GM19238 (cell line): ENCODE data around the gene SCO2.

Experiments used
- DNase-seq: peaks from one replicate; pipeline ENCODE4 v3.0.0; 2011; ENCODE audit warnings: low spot score; ENCODE audit not compliant: insufficient read length

The SCO2 gene

DNA sequence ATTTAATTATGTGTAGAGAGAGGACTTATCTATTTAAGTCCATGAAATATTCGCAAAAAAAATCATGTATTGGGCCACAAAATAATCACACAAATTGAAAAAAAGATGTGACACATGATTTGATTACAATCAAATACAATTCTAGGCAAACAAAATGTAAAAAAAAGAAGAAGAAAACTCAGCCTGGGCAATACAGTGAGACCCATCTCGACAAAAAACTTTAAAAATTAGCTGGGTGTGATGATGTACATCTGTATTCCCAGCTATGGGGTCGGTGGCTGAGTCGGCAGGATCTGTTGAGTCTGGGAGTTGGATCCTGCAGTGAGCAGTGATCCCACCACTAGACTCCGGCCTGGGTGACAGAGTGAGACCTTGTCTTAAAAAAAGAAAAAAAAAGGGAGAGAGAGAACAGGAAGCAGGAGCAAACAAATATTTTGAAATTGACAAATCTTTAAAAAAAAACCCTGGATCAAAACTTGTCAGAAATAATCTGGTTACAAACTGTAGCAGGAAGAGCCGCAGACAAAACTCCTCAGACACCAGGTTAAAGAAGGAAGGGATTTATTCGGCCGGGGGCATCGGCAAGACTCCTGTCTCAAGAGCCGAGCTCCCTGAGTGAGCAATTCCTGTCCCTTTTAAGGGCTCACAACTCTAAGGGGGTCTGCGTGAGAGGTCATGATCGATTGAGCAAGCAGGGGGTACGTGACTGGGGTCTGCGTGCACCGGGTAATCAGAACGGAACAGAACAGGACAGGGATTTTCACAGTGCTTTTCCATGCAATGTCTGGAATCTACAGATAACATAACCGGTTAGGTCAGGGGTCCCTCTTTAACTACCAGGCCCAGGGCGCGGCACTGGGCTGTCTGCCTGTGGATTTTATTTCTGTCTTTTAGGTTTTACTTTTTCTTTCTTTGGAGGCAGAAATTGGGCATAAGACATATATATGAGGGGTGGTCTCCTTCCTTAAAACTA, 7.7 kb upstream of the SCO2 start:
- DNase-seq = no peak

DNA sequence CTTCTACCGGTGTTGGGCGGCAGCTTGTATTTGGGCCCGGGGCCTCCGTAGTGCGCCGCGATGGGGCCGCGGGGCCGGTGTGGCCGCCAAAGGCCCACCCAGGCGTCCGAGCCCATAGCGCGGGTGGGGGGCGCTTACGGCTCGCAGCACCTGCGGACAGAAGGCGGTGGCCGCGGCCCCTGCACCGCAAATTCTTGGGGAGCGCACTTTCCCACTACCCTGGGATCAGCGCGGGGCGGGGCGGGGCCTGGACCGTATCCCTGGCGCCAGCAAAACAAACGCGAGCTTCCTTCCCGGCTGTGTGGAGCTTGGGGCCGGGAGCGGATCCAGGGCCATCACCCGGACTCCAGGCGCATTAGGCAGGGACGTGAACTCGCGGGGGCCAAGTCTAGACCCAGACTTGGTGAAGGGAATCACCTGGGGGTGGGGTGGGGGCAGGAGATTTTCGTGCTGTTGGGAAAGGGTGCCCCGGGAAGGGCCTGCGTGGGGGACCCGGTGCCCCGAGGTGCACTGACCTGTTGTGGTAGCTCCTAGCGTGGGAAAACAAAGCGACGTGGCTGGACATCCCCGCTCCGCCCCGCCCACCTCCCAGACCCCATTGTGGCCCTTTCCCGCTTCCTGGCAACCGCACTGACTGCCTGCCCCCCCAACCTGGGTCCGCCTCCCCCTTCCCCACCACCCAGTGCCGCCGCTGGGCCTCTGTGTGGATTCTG, 6.7 kb upstream of the SCO2 start:
- no peak for DNase-seq

DNA sequence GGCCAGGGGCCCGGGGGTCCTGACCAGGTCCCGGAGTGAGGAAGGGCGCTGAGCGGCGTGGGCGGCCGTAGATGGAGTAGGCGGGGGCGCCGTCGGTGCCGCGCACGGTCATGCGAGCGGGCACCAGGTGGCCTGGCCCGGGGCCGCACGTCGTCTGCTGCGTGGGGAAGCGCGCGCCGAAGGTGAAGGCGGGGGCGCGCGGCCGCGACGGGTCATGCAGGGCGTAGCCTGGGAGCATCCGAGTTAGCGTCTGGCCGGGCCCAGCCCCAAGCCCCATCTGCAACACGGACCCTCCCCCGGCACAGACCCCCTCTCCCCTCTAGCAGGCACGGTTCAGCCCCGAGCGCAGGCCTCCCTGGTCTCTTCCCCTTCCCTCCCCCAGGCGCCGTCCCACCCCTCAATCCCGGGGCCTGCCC, 6.2 kb upstream of the SCO2 start:
- peak; percentile 65 for DNase-seq

DNA sequence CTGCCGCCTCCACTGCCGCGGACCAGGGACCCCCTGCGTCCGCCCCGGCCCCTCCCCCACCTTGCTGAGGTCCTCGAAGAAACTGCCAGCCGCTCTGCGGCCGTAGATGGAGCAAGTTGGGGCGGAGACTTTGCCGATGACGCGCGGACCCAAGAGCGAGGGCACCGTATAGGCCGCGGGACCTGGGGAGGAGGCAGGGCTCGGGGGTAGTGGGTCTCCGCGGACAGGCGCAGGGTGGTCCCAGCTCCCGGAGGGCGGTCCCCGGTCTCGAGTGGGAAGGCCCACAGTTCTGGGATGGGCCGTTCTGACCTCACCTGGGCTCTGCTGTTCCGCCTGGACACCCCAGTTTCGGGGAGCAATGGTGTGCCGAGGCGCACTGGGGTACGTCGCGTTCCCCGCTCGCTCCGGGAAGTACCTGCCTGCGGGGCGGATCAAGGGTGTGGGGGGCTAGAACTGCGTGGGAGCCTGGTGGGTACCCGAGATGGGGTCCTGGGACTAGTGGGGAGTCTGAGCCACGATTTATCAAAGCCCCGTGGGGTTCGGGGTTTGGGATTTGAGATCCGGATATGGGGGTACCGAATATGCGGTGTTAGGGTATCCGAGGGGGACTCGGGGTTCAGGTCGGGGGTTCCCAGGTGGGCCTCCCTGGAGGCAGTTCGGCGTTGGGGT, 5.6 kb upstream of the SCO2 start:
- DNase-seq = peak; percentile 76

DNA sequence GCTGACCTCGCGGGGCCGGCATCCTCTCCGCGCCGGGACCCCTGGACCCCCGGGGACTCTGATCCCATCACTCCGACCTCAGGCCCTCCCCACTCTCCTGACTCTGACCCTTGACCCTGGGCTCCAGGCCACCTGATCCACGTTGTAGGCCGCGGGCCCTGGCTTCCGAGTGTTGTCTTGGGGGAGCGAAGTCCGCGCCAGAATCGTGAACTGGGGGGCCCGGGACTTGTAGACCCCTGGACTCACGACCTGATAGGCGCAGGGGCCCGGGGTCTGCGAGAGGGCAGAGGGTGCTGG, 5.1 kb upstream of the SCO2 start:
- no peak for DNase-seq

DNA sequence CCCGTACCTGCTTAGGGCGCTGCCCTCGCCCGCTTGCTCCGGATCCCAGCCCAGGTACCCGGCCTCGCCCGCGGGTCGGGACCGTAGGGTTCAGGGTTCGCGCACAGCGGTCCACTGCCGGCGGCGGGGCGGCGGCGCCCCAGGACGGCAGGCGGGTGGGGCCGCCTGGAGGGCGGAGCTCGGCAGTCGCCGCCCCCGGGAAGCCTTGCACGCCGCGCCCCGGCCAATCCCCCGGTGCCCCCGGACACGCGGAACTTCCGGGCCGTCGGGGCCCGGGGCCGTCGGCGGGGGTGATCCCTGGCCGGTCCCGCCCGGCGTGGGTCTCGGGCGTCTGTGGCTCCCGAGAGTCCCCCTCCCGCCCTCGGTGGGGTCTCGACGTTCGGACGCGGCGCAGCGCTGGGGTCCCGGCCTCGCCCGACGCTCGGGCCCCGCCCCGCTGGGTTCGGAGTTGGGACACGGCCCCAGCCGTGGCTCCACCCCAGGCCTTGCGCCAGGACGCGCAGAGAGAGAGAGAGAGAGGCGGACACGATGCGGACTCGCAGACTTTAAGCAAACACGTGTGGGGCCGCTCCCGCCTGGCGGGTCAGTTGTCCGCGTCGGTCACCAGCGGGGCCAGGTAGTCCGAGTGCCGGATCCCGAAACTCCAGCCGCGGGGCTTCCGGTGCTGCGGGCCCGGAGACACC, 4.6 kb upstream of the SCO2 start, which contains the start of gene TYMP:
TSS of gene TYMP (minus strand) at position 116 of the 683 bp plus-strand sequence. CDS start 303 bp downstream, outside the sequence.
- DNase-seq = peak; percentile 71

DNA sequence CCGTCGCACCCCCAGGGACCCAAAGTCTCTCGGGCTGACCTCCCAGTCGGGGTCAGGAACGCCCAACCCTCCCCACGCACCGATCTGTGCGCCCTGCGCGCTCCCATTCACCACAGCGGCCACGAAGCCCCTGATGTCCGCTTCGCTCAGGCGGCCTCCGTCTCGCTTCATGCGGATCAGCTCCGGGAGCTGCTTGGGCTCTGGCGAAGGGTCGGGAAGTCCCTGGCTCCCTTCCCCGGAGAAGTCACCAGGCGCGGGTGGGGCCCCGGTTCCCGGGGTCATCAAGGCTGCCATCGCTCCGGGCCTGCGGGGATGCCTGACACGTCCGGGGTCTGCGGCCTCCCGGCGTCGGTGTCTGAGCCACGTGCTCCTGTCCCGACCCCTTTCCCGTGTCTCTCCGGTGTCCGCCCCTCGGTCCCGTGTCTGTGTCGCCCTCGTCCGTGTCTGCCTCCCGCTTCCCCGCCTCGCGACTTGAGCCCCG, 4.1 kb upstream of the SCO2 start:
- no peak for DNase-seq

DNA sequence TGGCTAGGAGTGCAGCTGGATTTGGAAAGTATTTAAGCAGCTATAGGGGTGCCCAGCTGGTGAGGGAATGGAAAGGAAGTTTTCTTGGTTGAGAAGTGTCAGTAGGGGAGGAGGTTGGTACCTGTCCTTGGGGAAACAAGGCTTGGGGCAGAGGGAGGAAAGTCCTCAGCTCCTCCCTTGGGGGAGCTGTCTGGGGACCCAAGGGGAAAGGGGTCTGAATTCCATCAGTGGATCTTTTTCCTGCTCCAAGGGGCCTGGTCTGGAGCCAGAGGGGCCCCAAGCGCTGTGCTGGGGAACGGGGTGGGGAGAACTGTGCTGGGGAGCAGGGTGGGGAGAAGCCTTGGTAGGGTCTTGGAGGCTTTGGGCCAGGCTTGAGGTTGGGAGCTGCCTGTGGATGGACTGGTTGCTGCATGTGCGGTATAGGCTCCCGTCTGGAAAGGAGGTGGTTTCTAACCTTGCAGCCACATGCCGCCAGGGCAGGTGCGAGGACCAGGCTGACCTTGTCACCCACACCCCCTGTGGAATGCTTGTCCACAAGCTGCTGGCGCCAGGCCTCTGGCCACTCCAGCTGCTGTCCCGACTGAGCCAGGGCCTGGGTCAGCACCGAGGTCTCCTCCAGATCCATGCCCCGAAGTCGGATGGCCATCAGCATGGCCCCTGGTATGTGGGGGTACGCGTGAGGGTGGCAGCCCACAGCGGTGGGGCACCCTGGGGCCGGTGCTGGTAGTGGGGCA, 3.5 kb upstream of the SCO2 start:
- no peak for DNase-seq

DNA sequence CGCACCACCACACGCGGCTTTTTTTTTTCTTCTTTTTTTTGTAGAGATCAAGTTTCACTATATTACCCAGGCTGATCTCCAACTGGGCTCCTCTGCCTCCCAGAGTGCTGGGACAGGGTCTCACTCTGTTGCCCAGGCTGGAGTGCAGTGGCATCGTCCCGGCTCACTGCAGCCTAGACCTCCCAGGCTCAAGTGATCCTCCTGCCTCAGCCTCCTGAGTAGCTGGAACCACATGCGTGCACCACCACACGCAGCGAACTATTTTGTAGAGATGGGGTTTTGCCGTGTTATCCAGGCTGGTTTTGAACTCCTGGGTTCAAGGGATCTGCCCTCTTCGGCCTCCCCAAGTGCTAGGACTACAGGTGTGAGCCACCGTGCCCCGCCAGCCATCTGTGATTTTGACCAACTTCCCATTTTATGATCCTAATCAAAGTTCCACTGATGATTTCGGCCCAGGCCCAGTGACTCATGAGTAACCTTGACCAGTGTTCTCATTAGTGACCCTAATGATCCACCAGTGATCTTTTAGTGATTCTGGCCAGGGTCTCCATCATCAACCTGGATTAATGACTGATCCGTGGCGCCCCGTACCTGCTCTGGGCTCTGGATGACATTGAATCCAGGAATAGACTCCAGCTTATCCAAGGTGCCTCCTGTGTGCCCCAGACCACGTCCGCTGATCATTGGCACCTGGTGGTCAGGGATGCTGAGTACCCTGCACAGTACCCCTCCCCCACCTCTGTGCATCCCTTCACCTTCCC, 2.7 kb upstream of the SCO2 start:
- DNase-seq = no peak

DNA sequence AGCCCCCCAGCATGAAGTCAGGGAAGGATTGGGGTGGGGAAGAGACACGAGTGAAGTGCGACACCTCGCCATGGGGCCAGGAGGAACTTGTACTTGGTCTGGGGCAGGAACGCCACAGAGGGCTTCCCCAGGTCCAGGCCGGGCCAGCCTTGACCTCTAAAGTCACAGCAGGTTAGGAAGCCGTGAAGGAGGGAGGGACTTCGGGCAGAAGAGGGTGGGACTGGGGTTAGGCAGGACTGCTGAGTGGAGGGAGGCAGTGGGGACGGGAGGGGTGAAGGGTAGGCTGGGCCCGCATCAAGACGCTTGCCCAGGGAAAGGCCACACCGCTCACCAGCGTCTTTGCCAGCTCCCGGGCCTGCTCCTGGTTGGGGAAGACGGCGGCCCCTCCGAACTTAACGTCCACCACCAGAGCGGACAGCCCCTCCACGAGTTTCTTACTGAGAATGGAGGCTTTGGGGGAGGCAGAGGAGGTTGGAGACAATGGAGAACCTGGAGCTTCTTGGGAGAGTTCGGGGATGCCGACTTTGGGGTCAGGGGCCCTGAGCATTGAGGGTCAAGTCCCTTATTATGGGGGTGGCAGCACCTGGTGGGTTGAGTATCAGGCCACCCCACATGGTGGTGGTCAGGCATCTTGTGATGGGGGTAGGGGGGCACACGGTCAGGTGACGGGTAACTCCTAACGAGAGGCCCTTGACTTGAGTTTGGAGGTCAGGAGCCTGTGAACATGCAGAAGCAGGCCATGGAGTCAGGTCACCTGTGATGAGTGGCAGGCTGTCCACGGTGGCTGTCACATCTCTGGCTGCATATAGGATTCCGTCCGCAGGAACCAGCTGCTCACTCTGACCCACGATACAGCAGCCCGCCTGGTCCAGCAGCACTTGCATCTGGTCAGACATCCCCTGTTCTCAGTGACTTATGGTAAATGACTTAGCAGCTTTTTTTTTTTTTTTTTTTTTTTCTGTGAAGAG, 1.7 kb upstream of the SCO2 start:
- peak; percentile 71 for DNase-seq

DNA sequence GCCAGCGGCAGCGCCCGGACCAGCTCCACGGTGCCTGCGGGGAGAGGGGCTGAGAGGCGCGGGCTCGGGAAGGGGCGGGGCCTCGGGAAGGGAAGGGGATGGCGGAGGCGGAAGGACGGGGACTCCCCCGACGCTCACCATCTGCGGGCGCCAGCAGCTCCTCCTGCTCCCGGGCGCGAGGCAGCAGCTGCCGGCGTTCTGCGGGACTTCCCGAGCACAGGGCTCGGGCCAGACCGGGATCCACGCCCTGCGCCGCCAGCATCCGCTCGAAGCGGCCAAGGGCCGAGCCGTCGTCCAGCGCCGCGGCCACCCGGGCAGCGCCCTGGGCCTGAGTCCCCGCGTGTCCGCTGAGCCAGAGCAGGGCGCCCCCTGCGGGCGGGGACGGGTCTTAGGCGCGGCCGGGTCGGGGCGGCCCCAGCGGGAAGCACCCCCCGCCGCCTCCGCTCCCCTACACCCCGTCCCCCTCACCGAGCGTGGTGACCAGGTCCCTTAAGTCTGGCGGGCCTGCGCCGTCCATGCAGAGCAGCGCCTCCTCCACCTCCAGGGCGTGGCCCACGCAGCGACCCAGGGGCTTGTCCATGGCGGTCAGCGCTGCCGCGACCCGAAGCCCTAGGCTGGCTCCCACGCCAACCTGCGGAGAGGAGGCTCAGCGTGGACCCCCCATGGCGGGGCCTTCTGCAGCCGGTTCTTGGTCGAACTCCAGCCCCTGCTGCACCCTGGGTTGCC, 873 bp upstream of the SCO2 start:
- DNase-seq = peak; percentile 87

DNA sequence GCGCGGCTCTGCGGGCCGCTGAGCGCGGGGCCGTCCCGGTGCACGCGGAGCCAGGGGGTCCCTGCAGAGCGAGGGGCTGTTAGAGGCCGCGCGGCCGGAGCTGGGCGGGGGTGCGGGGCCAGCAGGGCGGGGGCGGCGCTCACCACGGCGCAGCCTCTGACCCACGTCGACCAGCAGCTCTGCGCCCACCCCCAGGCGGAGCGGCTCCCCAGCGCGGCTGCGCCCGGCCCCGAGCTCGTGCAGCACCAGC, 385 bp upstream of the SCO2 start:
- peak; percentile 57 for DNase-seq

DNA sequence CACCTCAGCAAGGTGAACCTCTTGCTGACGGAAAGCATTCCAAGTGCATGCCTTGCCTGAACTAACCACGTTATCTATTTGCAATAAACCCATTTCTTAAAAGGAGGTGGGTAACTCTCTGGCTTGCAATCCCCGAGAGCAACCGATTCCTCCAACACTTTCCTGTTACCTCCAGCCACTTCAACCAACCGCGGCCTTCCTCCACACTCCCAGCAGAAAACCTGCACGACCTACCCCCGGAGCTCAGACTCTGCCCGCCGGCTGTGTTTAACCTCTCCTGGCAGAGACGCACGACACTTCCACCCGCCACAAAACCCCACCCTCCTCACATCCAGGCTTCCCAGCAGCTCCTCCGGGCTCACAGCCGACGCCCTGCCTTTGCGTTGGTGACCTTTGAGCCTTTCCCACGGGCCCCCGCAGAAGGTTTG, 708 bp downstream of the SCO2 start:
- DNase-seq = no peak

DNA sequence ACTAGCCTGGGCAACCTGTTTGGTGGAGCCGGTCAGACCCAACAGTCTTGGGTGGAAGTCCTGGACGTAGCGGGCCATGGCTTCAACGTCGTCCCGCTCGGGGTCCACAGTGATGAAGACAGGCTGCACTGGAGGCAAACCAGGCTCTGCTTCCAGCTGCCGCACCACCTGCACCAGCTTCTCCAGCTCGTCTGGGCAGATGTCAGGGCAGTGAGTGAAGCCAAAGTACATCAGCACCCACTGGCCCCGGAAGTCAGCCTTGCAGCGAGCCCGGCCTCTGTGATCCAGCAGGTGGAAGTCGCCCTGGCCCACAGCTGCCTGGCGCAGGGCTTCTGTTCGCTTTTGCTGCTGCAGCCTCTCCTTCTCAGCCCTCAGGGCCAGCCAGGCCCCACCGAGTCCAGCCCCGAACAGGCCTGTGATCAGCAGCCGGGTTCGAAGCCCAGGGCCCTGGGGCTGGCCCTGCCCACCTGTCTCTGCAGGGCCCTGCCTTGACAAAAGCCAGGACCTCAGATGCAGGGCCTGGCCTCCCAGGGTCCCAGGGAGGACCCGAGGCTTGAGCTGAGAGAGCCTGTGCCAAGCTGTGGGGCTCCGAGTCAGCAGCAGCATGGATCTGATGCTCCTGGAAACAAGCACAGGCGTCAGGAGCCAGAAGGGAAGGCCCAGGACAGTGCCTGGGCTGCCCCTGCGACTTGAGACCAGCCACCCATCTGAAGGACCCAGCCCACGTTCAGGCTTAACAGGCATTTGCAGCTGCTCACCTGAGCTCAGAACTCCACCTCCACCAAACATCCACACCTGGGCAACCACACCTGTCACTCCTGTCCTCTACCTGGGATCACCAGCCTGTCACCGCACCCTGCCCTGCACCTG, 1.4 kb downstream of the SCO2 start:
- no peak for DNase-seq

DNA sequence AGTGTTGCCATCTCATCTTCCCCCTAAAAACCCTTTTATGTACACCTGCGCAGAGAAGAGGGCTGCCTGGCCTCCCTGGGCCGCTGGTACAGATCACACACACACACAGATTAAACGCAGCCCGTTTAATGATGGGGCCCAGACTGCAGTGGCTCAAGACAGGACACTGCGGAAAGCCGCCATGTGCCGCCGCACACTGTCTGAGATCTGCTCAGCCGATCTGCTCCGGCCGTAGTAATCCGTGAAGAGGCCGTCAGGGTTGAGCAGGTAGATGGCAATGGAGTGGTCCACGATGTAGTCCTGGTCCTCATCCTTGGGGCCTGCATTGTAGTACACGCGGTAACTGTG, 2.0 kb downstream of the SCO2 start:
- no peak for DNase-seq

DNA sequence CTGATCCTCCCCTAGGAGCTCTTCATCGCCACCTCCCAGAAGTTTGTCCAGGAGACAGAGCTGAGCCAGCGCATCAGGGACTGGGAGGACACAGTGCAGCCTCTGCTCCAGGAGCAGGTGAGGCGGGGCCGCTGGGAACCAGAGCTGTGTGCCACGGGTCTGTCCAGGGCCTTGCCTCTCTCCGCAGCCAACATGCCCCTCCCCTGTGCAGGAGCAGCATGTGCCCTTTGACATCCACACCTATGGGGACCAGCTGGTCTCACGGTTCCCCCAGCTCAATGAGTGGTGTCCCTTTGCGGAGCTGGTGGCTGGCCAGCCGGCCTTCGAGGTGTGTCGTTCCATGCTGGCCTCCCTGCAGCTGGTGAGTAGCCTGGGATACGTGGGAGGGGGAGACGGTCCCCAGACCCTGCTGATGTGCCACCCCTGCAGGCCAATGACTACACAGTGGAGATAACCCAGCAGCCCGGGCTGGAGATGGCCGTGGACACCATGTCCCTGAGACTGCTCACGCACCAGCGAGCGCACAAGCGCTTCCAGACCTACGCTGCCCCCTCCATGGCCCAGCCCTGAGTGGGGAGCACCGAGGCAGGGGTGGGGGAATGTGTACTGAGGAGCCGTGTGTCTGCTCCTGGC, 2.5 kb downstream of the SCO2 start:
- no peak for DNase-seq

DNA sequence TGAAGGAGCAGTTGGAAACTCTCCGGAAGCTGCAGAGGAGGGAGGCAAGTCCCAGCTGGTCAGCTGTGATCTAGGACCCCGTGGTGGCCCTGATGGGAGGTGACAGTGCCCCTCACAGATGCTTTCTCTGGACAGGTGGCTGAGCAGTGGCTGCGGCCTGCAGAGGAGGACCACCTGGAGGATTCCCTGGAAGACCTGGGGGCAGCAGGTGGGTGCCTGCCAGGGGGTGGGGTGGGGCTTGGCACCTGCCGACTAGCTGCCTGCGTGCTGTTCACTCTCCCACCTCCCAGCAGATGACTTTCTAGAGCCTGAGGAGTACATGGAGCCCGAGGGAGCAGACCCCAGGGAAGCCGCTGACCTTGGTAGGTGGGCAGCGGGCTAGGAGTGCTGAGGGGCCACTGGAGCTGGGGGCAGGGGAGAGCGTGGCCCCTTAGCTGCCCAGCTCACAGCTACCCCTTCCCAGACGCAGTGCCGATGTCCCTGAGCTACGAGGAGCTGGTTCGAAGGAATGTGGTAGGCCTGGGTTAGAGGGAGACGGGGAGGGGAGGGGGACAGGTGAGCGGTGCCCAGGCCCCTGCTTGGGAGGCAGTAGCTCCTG, 3.1 kb downstream of the SCO2 start:
- no peak for DNase-seq
